Endothelial cell (in vitro differentiated cells): ENCODE measurements around the gene STRN. TPM values are rescaled to one million over a fixed set of nuclear protein-coding genes. Genes with fewer than 3 reads are reported as not detected.

Source experiments
- DNase-seq: peaks from one replicate; pipeline ENCODE4 v3.0.0; 2021; ENCODE audit warnings: low spot score
- H3K27ac Mint-ChIP-seq: one replicate; pipeline ENCODE4 v1.8.0; 2021; ENCODE audit warnings: mixed read lengths, inconsistent platforms; ENCODE audit not compliant: unreplicated experiment
- H3K27me3 Mint-ChIP-seq: one replicate; pipeline ENCODE4 v1.8.0; 2021; ENCODE audit warnings: mild to moderate bottlenecking, moderate library complexity, mixed read lengths, inconsistent platforms; ENCODE audit not compliant: unreplicated experiment
- H3K36me3 Mint-ChIP-seq: one replicate; pipeline ENCODE4 v1.8.0; 2021; ENCODE audit warnings: mild to moderate bottlenecking, low read depth, mixed read lengths, inconsistent platforms; ENCODE audit not compliant: unreplicated experiment
- H3K4me1 Mint-ChIP-seq: one replicate; pipeline ENCODE4 v1.8.0; 2021; ENCODE audit warnings: mild to moderate bottlenecking, mixed read lengths, inconsistent platforms; ENCODE audit not compliant: unreplicated experiment
- H3K4me3 Mint-ChIP-seq: one replicate; pipeline ENCODE4 v1.8.0; 2021; ENCODE audit warnings: mild to moderate bottlenecking, mixed read lengths, inconsistent platforms; ENCODE audit not compliant: unreplicated experiment
- H3K9me3 Mint-ChIP-seq: one replicate; pipeline ENCODE4 v1.8.0; 2021; ENCODE audit warnings: mixed read lengths, inconsistent platforms; ENCODE audit not compliant: unreplicated experiment
- CTCF ChIP-seq: fragments of 200-600 bp; sonication (generic); IDR thresholded peaks from one replicate; pipeline ENCODE4 v1.5.0; 2021; ENCODE audit warnings: antibody characterized with exemption; ENCODE audit not compliant: unreplicated experiment
- total RNA-seq: library from RNA; stranded (reverse); fragmentation: NEBNext Ultra II Directional; extraction: Animal tissue kit (Norgen Biotek cat#: 25700); gene quantifications from one replicate; pipeline ENCODE4 v1.2.1, GENCODE V29; 2021; ENCODE audit not compliant: unreplicated experiment

STRN gene
- total RNA-seq, 1 donor from 2014 or later, result 52.0 TPM

- H3K27ac Mint-ChIP-seq, result no peak overlapping the region
- H3K27me3 Mint-ChIP-seq, result peaks cover 1% of the 10 kb centered on the region
- DNase-seq, result no peak
- H3K4me1 Mint-ChIP-seq, result peaks cover 15% of the 10 kb centered on the region
- H3K36me3 Mint-ChIP-seq, result peaks cover 21% of the 10 kb centered on the region
- H3K4me3 Mint-ChIP-seq, result no peak overlapping the region
- no peaks in the 10 kb centered on the region for H3K9me3 Mint-ChIP-seq
- no peak for TF ChIP-seq CTCF
Observed at GRCh38 chr2:36855429-36855828, 110.9 kb downstream of the STRN start.

GRCh38 chr2:36854241-36854640 is 112.1 kb downstream of the STRN start:
- H3K4me3 Mint-ChIP-seq, result no peak overlapping the region
- H3K36me3 Mint-ChIP-seq, result peaks cover 21% of the 10 kb centered on the region
- no peaks in the 10 kb centered on the region for H3K9me3 Mint-ChIP-seq
- DNase-seq, result no peak
- peaks cover 1% of the 10 kb centered on the region for H3K27me3 Mint-ChIP-seq
- no peak overlapping the region for H3K27ac Mint-ChIP-seq
- no peak for TF ChIP-seq CTCF
- H3K4me1 Mint-ChIP-seq, result peaks cover 15% of the 10 kb centered on the region

GRCh38 chr2:36849265-36849664 is 117.1 kb downstream of the STRN start:
- no peak for TF ChIP-seq CTCF
- no peak for DNase-seq
- H3K4me1 Mint-ChIP-seq, result peaks cover 14% of the 10 kb centered on the region
- H3K27ac Mint-ChIP-seq, result no peak overlapping the region
- H3K27me3 Mint-ChIP-seq, result peaks cover 1% of the 10 kb centered on the region
- H3K4me3 Mint-ChIP-seq, result no peak overlapping the region
- H3K9me3 Mint-ChIP-seq, result no peaks in the 10 kb centered on the region
- H3K36me3 Mint-ChIP-seq, result peaks cover 11% of the 10 kb centered on the region

GRCh38 chr2:36843838-36844237 is 122.5 kb downstream of the STRN start:
- no peak for TF ChIP-seq CTCF
- peaks cover 3% of the 10 kb centered on the region for H3K36me3 Mint-ChIP-seq
- no peaks in the 10 kb centered on the region for H3K9me3 Mint-ChIP-seq
- H3K27ac Mint-ChIP-seq, result no peak overlapping the region
- DNase-seq, result no peak
- peaks cover 15% of the 10 kb centered on the region for H3K4me1 Mint-ChIP-seq
- H3K27me3 Mint-ChIP-seq, result no peaks in the 10 kb centered on the region
- no peak overlapping the region for H3K4me3 Mint-ChIP-seq

GRCh38 chr2:36839976-36840617 is 126.2 kb downstream of the STRN start:
- DNase-seq, result no peak

More at GRCh38 chr2:36839976-36840617, 126.2 kb downstream of the STRN start:
- no peaks in the 10 kb centered on the region for H3K27me3 Mint-ChIP-seq
- peaks cover 6% of the 10 kb centered on the region for H3K4me1 Mint-ChIP-seq
- H3K9me3 Mint-ChIP-seq, result no peaks in the 10 kb centered on the region
- peaks cover 3% of the 10 kb centered on the region for H3K36me3 Mint-ChIP-seq
- no peak overlapping the region for H3K4me3 Mint-ChIP-seq
- H3K27ac Mint-ChIP-seq, result no peak overlapping the region
- no peak for TF ChIP-seq CTCF
